ENCODE data around the gene RNF26.

RNF26 gene

GRCh38 chr11:119347940-119348605, 13.7 kb downstream of the RNF26 start:
- DNase-seq (ENCODE audit: insufficient read length, low spot score) (no peak), FAIRE-seq (no peak)

- no peak for FAIRE-seq
- DNase-seq (ENCODE audit: insufficient read length, low spot score) = no peak
Observed at GRCh38 chr11:119350302-119350701, 16.0 kb downstream of the RNF26 start.

GRCh38 chr11:119351232-119351631, 16.9 kb downstream of the RNF26 start:
- DNase-seq (ENCODE audit: insufficient read length, low spot score) (no peak), FAIRE-seq (no peak)

GRCh38 chr11:119352857-119353260, 18.5 kb downstream of the RNF26 start:
- DNase-seq (ENCODE audit: insufficient read length, low spot score) = no peak

GRCh38 chr11:119355091-119355843, 20.9 kb downstream of the RNF26 start:
- FAIRE-seq (no peak), DNase-seq (ENCODE audit: insufficient read length, low spot score) (no peak)

More at GRCh38 chr11:119352857-119353260, 18.5 kb downstream of the RNF26 start:
- FAIRE-seq = no peak

GRCh38 chr11:119356349-119357031, 22.2 kb downstream of the RNF26 start:
- DNase-seq (ENCODE audit: insufficient read length, low spot score) (no peak), FAIRE-seq (peak; percentile 79)

GRCh38 chr11:119357074-119357473, 22.7 kb downstream of the RNF26 start:
- DNase-seq (ENCODE audit: insufficient read length, low spot score) = no peak
- no peak for FAIRE-seq

- peak; percentile 31 for FAIRE-seq
- no peak for DNase-seq (ENCODE audit: insufficient read length, low spot score)
Observed at GRCh38 chr11:119359365-119360214, 25.3 kb downstream of the RNF26 start.

GRCh38 chr11:119361056-119361787, 26.9 kb downstream of the RNF26 start:
- FAIRE-seq = peak; percentile 83
- peak; percentile 87 for DNase-seq (ENCODE audit: insufficient read length, low spot score)

- FAIRE-seq (no peak), DNase-seq (ENCODE audit: insufficient read length, low spot score) (no peak)
Observed at GRCh38 chr11:119361941-119362725, 27.8 kb downstream of the RNF26 start.

- FAIRE-seq = peak; percentile 23
- DNase-seq (ENCODE audit: insufficient read length, low spot score) = no peak
Observed at GRCh38 chr11:119362741-119363080, 28.4 kb downstream of the RNF26 start.

GRCh38 chr11:119363081-119363850, 28.9 kb downstream of the RNF26 start:
- FAIRE-seq = no peak
- DNase-seq (ENCODE audit: insufficient read length, low spot score) = no peak

GRCh38 chr11:119363851-119364590, 29.7 kb downstream of the RNF26 start:
- FAIRE-seq (no peak), DNase-seq (ENCODE audit: insufficient read length, low spot score) (no peak)

- DNase-seq (ENCODE audit: insufficient read length, low spot score) (no peak), FAIRE-seq (peak; percentile 48)
Observed at GRCh38 chr11:119365071-119365591, 30.8 kb downstream of the RNF26 start.

- no peak for DNase-seq (ENCODE audit: insufficient read length, low spot score)
- no peak for FAIRE-seq
Observed at GRCh38 chr11:119366690-119367620, 32.6 kb downstream of the RNF26 start.

- DNase-seq (ENCODE audit: insufficient read length, low spot score) (no peak), FAIRE-seq (no peak)
Observed at GRCh38 chr11:119367661-119368120, 33.4 kb downstream of the RNF26 start.
